Epithelial cell of esophagus (primary cell): Measurements from ENCODE around the gene MCL1.

ENCODE experiments used
- DNase-seq: peaks from one replicate; pipeline ENCODE4 v3.0.0; 2010; ENCODE audit warnings: low read depth
- H3K4me3 ChIP-seq: 2 replicates; pipeline ENCODE4 v1.5.1; 2011; ENCODE audit warnings: mild to moderate bottlenecking, low read length, control low read depth
- CTCF ChIP-seq: IDR thresholded peaks from 2 replicates; pipeline ENCODE4 v1.5.1; 2011; ENCODE audit warnings: low read depth, mild to moderate bottlenecking, low read length, control low read depth, inconsistent platforms; ENCODE audit not compliant: insufficient read depth; ENCODE audit errors: missing control alignments

MCL1 gene

GRCh38 chr1:150551784-150552127 lies 27.7 kb downstream of the MCL1 start:
- DNase-seq: no peak
- no peak overlapping the region for H3K4me3 ChIP-seq
- no peak for TF ChIP-seq CTCF

GRCh38 chr1:150551051-150551783 lies 28.2 kb downstream of the MCL1 start:
- DNase-seq: no peak
- no peak for TF ChIP-seq CTCF
- H3K4me3 ChIP-seq: no peak overlapping the region

GRCh38 chr1:150550222-150551050 lies 29.0 kb downstream of the MCL1 start:
- H3K4me3 ChIP-seq: peak overlapping the region; percentile 52
- no peak for TF ChIP-seq CTCF
- DNase-seq: no peak

- H3K4me3 ChIP-seq: peak overlapping the region; percentile 52
- TF ChIP-seq CTCF: peak; percentile 32
- no peak for DNase-seq
Observed at GRCh38 chr1:150549496-150550221, 29.8 kb downstream of the MCL1 start.

GRCh38 chr1:150548632-150549495 lies 30.5 kb downstream of the MCL1 start, which contains the start of gene ADAMTSL4:
ADAMTSL4 (plus strand) TSS chr1:150549408; CDS start chr1:150552289, 2,881 bp downstream.
- DNase-seq: peak; percentile 62
- peak within 1 kb of the TSS; percentile 52 for H3K4me3 ChIP-seq
- TF ChIP-seq CTCF: no peak

- TF ChIP-seq CTCF: no peak
- DNase-seq: no peak
- peak overlapping the region; percentile 52 for H3K4me3 ChIP-seq
Observed at GRCh38 chr1:150548324-150548631, 31.1 kb downstream of the MCL1 start.
